GM12872 (cell line): Measurements from ENCODE around the gene FGD3.

Source experiments
- CTCF ChIP-seq: IDR thresholded peaks from 3 replicates; pipeline ENCODE4 v1.5.1; 2011; ENCODE audit warnings: low read depth, mild to moderate bottlenecking, low read length, moderate library complexity; ENCODE audit not compliant: insufficient read depth

FGD3 gene

GRCh38 chr9:92968081-92968480 lies 20.8 kb downstream of the FGD3 start:
- TF ChIP-seq CTCF, result no peak

- no peak for TF ChIP-seq CTCF
Observed at GRCh38 chr9:92969516-92970466, 22.5 kb downstream of the FGD3 start.

- TF ChIP-seq CTCF, result no peak
Observed at GRCh38 chr9:92970467-92970923, 23.2 kb downstream of the FGD3 start.

- TF ChIP-seq CTCF, result no peak
Observed at GRCh38 chr9:92971121-92971520, 23.8 kb downstream of the FGD3 start.

- TF ChIP-seq CTCF, result no peak
Observed at GRCh38 chr9:92971776-92972175, 24.5 kb downstream of the FGD3 start.

- no peak for TF ChIP-seq CTCF
Observed at GRCh38 chr9:92973700-92974099, 26.4 kb downstream of the FGD3 start.

GRCh38 chr9:92974161-92974661 lies 26.9 kb downstream of the FGD3 start:
- no peak for TF ChIP-seq CTCF
